NCI-H1105 (cell line): Measurements from ENCODE around the gene PATJ.
A peak's percentile ranks its signal among the peaks of the same experiment; 100 is the strongest.

Source experiments
- DNase-seq: peaks from one replicate; lab custom pipeline; 2025; lab: John Stamatoyannopoulos, UW

PATJ gene

DNA sequence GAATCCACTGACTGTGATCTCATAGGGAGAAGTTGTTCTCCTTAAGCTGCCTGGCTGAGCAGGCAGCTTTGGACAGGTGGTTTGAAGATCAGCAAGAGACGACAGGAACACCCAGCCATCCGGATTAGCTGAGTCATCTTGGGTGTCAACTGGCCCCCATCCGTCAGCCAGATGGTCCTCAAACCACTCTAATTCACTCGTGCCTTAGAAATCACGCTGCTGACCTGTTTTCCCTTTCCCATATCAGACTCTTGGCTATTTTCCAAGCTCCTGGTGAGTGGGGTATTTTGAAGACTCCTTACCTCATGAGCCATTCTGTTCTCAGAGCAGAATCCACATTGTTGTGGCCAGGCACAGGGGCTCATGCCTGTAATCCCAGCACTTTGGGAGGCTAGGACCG lies 303.3 kb downstream of the PATJ start:
- peak; percentile 45 for DNase-seq

DNA sequence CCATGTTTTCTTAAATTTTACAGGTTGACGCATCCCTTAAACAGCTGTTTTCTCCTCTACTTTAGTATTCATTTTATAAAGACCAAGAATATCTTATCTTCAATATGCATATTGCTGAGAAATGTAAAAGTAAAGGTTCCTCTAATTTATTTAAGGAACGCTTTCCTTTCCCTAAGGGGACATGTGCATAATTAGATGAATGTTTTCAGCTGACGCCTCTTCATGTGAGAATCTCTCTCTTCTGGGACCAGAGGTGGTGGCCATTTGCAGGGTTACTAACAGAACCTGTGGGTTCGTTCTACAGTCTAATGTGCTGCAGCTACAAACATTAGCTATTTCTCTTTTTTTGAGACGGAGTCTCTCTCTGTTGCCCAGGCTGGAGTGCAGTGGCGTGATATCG lies 304.6 kb downstream of the PATJ start:
- no peak for DNase-seq

DNA sequence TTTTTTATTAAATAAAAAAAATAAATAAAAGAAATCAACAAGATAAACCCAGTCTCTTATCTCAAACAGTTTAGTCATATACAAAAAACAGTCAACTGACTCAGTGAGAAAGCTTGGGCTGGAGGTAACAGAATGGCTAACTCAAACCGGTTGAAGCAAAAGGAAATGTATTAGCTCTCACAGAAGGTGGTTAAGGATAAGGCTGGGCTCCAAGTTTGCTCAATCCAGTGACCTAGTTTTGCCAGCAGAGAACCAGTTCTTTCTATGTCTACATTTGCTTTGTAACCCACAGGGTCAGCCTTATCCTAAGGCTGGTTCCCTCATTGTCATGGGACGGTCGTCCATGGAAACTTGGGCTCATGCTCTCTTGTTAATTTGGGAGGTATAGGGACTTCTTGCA lies 307.9 kb downstream of the PATJ start:
- DNase-seq = no peak

DNA sequence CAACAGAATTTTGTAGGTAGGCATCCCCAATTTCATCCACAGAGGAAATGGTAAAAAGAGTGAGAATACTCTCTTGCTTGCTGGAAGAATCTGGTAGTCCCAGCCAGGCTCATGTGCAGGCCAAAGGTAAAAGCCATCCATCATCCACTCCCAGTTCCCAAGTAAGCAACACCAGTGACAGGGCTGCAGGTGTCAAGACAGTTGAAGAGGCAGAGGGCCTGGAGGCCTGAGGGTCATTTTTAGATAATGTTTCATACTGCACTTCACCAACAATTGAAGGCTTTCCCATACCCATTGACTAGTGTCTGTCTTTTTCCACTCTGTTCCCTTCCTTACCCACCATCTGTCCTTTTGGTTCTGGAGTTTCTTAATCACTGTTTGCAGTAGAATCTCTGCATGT lies 310.7 kb downstream of the PATJ start:
- no peak for DNase-seq

DNA sequence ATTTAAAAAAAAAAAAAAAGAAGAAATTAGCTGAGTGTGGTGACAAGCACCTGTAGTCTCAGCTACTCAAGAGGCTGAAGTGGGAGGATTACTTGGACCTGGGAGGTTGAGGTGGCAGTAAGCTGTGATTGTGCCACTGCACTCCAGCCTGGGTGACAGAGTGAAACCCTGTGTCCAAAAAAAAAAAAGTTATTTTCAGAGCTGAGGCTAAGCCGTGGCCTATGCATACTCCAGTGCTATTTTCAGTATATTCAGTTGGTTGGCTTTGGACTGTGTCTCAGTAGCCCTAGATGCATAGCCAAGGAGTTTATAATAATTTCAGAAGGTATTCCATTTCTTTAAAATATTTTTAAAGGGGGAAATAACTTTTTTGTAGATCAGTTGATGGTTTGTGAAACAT lies 311.9 kb downstream of the PATJ start:
- DNase-seq = no peak

DNA sequence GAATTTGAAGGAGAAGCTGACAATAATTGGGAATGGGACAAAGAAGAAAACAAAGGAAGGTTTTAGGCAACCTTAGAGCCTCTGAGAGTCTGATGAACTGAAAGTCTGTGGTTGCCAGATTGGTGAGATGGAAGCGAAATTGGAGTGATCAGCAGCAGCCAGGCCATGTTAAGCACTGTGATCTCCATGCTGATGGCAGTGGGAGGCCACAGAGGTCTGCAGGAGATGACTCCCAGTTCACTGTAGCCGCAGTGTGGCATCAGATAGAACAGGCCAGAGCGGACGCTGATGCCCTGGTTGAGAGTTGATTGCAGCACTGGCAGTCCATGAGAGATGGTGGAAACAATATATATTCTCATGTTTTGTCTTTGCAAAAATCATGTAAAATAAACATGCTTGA lies 314.9 kb downstream of the PATJ start:
- no peak for DNase-seq

DNA sequence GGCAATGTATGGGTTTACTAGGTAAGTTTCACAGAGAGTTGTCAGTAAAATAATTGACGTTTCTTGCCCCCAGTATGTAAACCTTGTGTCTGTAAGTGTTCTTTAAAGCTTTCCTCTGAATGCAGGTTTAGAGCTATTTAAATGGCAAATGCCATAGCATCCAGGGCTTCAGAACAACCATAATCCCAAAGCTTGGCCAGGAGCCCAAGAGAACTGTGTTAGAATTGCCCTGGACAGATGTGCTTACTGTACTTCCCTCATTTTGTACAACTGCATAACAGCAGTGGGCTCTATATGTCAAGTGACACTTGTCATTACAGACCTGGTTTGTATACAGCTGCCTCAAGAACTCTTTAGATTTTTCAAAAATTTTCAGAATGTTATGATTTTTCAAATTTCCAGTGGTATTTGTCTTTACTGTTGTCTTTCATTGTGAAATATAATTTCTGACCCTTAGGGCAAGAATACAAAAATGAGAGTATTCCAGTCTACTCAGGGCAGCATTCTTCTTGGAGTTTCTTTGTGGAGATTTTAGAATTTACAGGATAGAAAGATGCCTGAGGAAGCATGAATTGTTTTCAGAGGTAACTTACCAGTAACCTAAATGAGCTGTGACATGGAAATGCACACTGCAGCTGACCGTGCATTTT lies 315.5 kb downstream of the PATJ start:
- no peak for DNase-seq

DNA sequence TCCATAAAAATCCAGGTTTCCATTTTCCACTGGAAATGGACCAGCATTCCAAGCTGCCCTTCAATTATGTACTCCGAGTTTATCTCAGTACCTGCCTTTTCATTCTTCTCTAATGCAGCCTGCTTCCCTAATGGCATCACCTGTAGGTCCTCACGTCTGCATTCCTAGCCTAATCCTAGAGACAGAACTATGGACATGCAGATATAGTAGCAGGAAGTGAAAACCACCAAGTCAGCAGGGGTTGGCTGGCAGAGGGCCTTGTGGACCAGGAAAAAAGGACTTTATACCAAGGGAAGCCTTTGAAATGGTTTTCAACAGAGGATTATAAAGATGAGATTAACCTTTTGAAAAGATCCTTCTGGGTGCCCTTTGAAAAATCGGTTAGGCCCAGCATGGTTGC lies 316.7 kb downstream of the PATJ start:
- DNase-seq = no peak

DNA sequence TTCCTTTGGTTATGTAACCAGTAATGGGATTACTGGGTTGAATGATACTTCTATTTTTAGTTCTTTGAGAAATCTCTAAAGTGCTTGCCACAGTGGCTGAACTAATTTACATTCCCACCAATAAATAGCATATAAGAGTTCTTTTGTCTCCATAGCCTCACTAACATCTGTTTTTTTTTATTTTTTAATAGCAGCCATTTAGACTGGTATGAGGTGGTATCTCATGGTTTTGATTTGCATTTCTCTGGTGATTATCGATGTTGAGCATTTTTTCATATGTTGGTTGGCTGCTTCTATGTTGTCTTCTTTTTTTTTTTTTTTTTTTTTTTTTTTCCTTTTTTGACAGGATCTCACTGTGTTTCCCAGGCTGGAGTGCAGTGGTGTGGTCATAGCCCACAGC lies 319.8 kb downstream of the PATJ start:
- no peak for DNase-seq

DNA sequence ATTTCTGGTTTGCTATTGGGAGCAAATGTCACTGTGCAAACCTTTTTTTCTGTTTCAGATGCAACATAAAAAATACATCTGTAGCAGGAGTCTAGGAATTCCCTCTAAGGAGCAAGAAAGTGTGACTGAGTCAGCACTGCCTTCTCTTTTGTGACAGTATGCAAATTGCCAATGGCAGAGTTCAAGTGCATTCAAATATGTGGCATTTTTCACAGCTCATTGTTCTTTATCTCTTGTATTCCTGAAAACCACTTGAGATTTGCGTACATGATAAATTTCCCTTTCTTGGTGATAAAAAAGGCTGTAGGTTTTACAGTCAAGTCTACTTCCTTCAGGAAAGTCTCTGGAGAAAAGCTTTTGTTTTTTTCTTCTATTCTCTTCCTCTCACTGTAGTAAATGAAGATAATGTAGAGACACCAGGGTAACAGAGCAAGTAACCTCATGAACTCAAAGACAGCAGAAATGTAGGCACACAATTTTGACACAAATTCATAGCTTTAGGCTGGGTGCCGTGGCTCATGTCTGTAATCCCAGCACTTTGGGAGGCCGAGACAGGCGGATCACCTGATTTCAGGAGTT lies 322.6 kb downstream of the PATJ start:
- DNase-seq = no peak

DNA sequence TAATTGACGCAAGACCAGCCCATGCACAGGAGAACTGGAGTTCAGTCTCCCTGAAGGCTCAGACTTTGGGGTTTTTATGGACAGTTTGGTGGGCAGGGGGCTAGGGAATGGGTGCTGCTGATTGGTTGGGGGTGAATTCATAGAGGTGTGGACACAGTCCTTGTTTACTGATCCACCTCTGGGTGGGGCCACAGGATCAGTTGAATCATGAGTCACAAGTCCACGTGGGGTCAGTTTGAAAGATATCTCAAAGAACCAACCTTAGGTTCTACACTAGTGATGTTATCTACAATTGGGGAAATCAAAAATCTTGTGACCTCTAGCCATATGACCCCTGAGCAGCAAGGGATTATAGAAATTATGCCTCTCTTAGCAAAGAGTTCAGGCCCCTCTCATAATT lies 324.4 kb downstream of the PATJ start:
- DNase-seq = no peak

DNA sequence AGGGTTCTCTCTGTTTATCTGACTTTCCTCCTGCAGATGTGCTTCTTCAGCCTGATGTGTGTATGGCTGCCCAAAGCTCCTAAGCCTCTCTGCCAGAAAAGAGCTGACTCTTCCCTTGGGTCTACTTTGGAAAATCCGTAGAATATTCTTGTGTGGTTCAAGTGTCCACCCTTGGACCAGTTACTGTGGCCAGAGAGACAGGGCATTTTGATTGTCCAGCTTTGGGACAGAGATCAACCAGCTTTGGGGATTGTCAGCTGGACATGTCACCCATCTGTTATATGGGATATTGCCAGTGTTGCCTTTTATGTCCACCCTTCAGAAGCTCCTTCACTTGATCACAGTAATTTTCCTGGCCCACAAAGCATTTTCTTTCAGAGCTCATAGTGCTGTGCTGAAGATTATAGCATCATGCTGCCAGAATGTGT lies 326.1 kb downstream of the PATJ start:
- DNase-seq = no peak

DNA sequence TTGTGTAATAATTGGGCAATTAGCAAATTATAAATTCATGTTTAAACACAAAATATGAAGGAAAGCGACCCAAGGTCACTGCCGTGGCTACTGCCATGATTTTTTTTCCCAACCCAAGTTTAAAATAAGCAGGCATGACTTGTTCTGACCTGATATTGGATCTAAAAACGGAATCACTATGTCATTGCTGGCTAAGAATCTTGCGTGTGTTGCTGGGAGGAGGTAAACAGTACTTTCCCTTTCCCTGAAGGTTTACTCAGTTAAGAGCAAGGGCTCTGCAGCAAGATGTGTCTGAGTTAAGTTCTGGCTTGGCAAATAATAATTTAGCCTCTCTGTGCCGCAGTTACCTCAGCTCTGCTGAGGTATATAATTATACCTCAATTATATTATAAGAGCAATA lies 326.7 kb downstream of the PATJ start:
- peak; percentile 92 for DNase-seq

DNA sequence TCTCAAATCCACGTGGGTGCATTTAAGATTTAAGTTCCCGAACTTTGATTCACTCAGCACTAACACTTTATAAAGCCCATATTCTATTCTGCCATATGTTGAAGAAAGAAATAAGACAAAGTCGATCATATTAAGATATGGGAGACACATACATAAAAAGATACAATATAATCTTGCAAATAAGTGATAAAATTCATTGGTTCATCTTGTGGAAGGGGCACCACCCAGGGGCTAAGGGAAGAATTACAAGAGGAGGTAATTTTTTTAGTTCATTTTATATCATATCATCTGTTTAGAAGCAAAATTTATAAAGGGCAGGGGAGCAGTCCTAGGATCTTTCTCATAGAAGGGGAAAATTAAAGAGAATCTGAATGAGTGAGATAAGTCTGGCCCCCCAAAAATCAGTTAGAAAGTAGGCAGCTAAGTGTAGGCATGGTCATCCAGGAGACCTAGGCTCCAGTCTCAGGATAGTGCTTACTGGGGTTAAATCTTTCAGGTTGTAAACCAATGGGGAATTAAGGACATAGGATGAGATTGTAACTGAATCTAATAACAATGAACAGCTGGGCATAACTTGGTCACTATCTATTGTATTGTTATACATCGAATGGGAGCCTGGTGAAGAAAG lies 328.2 kb downstream of the PATJ start:
- DNase-seq = no peak

DNA sequence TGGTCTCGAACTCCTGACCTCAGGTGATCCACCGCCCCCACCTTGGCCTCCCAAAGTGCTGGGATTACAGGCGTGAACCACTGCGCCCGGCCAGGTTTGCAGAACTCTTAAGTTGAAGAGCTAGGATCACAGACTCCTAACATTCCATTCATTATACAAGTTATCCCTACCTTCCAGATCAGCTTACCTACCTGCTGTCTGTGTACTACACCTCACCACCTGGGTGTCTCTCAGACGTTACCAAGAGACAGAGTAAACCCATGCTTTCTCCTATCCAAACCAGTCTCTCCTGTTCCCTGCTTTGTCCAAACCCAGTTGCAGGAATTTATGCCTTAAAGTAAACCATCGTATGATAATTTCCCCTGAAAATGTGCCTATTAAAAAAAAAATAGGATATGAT lies 329.4 kb downstream of the PATJ start:
- DNase-seq = no peak

DNA sequence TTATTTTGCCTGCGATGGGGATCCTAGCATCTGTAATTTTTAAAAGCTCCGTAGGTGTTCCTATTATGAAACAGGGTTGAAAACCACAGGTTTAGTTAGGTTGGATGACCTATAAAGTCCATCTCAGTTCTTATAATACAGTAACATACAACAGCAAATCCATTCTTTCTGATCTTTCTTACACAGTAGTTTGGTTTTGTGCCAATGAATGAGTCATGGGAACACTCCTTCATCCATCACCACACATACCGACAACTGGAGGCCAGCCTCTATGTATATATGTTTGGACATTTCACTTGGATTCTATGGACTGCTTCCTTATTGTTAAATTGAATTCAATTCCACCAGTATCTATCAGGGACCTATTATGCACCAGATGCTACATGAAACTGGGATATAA lies 334.0 kb downstream of the PATJ start:
- no peak for DNase-seq

DNA sequence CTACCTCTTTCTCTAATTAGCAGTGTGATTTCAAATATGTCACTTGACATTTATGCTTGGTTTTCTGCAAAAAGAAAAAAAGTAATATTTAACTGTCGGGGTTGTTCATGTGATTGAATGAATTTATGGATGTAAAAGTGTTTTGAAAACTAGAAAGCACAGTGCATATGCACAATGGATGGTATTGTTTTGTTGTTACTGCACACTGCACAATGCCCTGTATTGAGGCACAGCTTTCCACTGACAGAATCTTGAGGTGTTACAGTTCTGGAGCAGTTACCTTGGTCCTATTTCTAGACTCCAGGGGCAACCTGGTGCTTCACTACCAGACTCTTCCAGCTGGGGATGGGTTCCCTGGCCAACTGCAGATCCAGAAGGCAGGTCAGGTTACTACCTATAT lies 335.5 kb downstream of the PATJ start:
- no peak for DNase-seq

DNA sequence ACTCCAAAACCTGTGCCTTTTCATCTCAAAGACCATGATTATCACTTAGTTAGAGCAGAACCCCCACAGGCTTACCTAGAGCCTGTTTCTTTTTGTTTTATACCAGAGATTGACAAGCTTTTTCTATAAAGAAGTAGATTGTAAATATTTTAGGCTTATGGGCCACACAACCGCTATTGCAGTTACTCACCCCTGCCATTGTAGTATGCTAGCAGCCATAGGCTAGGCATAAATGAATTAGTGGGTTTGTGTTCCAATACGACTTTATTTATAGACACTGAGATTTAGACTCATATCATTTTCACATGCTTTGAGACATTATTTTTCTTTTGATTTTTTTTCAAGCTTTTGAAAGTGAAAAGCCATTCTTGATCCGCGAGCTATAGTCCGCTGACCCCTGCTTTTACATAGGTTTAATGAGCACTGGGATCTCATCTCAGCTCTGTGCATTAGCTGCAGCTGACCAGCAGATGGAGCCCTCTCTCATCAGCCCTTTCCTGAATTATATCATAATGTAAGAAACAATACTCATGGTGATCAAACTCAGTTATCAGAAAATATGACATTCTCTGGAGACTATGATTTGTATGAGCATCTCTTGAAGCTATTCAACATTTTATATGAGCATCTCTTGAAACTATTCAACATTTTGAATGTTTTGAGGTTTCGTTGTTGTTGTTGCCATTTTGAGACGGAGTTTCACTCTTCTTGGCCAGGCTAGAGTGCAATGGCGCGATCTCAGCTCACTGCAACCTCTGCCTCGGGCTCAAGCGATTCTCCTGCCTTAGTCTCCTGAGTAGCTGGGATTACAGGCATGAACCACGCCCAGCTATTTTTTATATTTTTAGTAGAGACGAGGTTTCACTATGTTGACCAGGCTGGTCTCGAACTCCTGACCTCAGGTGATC lies 340.4 kb downstream of the PATJ start:
- DNase-seq = peak; percentile 8

DNA sequence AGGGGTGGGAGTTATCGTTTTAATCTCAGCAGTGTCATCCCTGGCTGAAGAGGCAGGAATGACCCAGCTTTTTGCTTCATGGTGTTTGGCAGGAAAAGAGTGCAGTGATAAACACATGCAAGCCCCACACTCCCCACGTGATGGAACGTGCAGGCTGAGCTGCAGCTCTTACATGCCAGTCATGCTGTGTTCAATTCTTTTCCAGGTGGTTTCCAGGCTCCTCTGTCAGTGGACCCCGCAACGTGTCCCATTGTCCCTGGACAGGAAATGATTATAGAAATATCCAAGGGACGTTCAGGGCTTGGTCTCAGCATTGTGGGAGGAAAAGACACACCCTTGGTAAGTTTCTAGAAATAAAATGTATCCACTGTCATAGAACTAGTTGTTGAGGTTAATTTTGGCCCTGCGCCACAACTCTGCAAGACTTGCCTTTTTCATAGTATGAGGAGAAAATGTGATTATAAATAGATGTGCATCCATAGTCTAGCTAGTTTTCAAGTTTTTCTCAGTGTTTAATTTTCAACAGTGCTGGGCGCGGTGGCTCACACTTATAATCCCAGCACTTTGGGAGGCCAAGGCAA lies 342.1 kb downstream of the PATJ start:
- no peak for DNase-seq

DNA sequence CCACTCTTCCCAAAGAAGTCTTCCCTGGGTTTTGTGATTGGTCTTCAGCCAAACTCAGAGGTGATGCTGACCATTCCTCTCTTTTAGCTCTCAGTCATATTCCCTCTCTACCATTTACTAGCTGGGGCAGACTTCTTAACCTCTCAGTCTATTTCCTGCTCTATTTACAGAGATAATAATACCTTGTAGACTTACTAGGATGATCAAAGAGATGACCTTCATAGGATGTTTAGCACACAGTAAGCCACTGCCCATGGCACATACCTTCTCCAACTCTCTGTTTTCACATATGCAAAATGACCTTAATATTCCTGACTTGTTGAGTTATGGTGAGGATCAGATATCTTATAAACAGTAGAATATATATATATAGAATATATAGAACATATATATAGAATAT lies 346.2 kb downstream of the PATJ start:
- DNase-seq = no peak

DNA sequence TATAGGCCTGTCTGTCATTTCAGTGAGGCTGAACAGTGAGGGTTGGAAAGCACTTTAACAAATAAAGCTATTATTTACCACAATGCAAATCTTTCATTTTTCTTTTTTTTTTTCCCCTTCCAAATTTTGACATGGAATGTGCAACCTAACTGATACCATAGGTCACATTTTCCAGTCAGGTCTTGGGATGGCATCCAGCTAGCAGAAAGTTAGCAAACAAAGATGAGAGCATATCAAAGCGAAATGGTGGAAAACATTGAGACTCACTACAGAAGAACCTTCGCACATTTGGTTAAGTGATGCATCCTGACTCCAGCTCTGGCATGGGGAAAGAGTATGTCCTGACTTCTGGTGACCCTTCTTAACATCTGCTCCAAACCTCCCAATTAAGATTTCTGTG lies 347.3 kb downstream of the PATJ start:
- no peak for DNase-seq

DNA sequence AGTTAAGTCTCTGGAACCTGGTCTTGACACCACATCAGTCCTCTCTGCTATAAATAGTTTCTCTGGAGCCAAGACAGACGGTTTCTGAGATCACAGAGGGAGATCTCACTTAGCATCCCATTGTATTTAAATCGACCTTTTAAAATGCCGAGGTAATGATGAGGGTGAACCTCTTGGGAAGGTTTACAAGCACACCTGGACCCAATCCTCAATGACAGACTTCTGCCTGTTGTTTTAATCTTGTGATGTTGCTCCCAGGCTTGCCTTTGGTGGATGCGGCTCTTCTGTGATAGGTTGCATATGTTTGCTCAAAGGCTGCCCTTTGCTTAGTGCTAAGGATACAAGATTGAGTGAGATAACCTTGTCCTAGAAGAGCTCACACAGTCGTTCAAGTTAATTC lies 347.7 kb downstream of the PATJ start:
- no peak for DNase-seq

DNA sequence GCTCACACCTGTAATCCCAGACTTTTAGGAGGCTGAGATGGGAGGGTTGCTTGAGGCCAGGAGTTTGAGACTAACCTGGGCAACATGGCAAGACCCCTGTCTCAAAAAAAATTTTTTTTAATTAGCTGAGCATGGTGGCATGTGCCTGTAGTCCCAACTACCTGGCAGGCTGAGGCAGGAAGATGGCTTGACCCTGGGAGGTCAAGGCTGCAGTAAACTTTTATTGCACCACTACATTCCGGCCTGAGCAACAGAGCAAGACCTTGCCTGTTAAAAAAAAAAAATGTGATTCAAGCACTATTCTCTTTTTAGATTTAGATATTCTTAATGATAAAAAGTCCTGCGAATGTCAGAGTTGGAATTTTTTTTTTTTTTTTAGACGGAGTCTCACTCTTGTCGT lies 349.8 kb downstream of the PATJ start:
- no peak for DNase-seq
